Measurements from ENCODE around the gene MED22.
"Not testable (repeated sequence)": the region's sequence is repeated elsewhere in the genome, so short reads cannot be mapped to it uniquely, and the experiment has no call there.

The MED22 gene

GRCh38 chr9:133339641-133340040, 8.3 kb downstream of the MED22 start:
- DNase-seq (ENCODE audit: low read depth in 4 of 4, low spot score in 1 of 4) = no peak

- DNase-seq (ENCODE audit: low read depth in 4 of 4, low spot score in 1 of 4) = peak; percentile 86 to 95 (median 92)
These were observed 11.8 kb downstream of the MED22 start, which contains the start of gene SURF6 for GRCh38 chr9:133335924-133336811. Gene SURF6 (minus strand): TSS chr9:133336188. CDS start chr9:133336132, 56 bp downstream.

- not testable (repeated sequence) for DNase-seq (ENCODE audit: low read depth in 4 of 4, low spot score in 1 of 4)
These were observed 13.0 kb downstream of the MED22 start for GRCh38 chr9:133334888-133335287.

GRCh38 chr9:133334161-133334560, 13.8 kb downstream of the MED22 start:
- DNase-seq (ENCODE audit: low read depth in 4 of 4, low spot score in 1 of 4) = no peak

- no peak for DNase-seq (ENCODE audit: low read depth in 4 of 4, low spot score in 1 of 4)
These were observed 14.4 kb downstream of the MED22 start for GRCh38 chr9:133333566-133333965.

GRCh38 chr9:133333011-133333410, 14.9 kb downstream of the MED22 start:
- DNase-seq (ENCODE audit: low read depth in 4 of 4, low spot score in 1 of 4) = no peak

- DNase-seq (ENCODE audit: low read depth in 4 of 4, low spot score in 1 of 4) = no peak
These were observed 15.6 kb downstream of the MED22 start for GRCh38 chr9:133332381-133332730.

- DNase-seq (ENCODE audit: low read depth in 4 of 4, low spot score in 1 of 4) = no peak
These were observed 16.1 kb downstream of the MED22 start for GRCh38 chr9:133331641-133332380.

- DNase-seq (ENCODE audit: low read depth in 4 of 4, low spot score in 1 of 4) = no peak
These were observed 16.7 kb downstream of the MED22 start for GRCh38 chr9:133331221-133331620.

- not testable (repeated sequence) for DNase-seq (ENCODE audit: low read depth in 4 of 4, low spot score in 1 of 4)
These were observed 18.4 kb downstream of the MED22 start for GRCh38 chr9:133329306-133330156.

GRCh38 chr9:133327834-133328484, 20.0 kb downstream of the MED22 start:
- DNase-seq (ENCODE audit: low read depth in 4 of 4, low spot score in 1 of 4) = no peak

- not testable (repeated sequence) for DNase-seq (ENCODE audit: low read depth in 4 of 4, low spot score in 1 of 4)
These were observed 20.9 kb downstream of the MED22 start for GRCh38 chr9:133327021-133327420.

- no peak for DNase-seq (ENCODE audit: low read depth in 4 of 4, low spot score in 1 of 4)
These were observed 23.8 kb downstream of the MED22 start for GRCh38 chr9:133323991-133324703.

- no peak for DNase-seq (ENCODE audit: low read depth in 4 of 4, low spot score in 1 of 4)
These were observed 24.7 kb downstream of the MED22 start for GRCh38 chr9:133323211-133323610.

GRCh38 chr9:133322701-133323100, 25.2 kb downstream of the MED22 start:
- DNase-seq (ENCODE audit: low read depth in 4 of 4, low spot score in 1 of 4) = no peak

GRCh38 chr9:133321411-133321935, 26.5 kb downstream of the MED22 start:
- no peak for DNase-seq (ENCODE audit: low read depth in 4 of 4, low spot score in 1 of 4)

- DNase-seq (ENCODE audit: low read depth in 4 of 4, low spot score in 1 of 4) = no peak
These were observed 27.5 kb downstream of the MED22 start for GRCh38 chr9:133320421-133320881.

GRCh38 chr9:133317551-133317950, 30.4 kb downstream of the MED22 start:
- not testable (repeated sequence) for DNase-seq (ENCODE audit: low read depth in 4 of 4, low spot score in 1 of 4)

GRCh38 chr9:133315997-133316396, 31.9 kb downstream of the MED22 start:
- DNase-seq (ENCODE audit: low read depth in 4 of 4, low spot score in 1 of 4) = no peak

- DNase-seq (ENCODE audit: low read depth in 4 of 4, low spot score in 1 of 4) = no peak
These were observed 38.3 kb downstream of the MED22 start for GRCh38 chr9:133309608-133310007.

Measured in stimulated activated CD4-positive, alpha-beta T cell treated with anti-CD3 and anti-CD28 coated beads, Interleukin-1b, Interleukin-23, amount 100 ng/mL, for 24 hours (primary cell).